GM12873 (cell line): ENCODE results near the gene DIAPH2.

Experiments
- TF ChIP-seq, protein P1 (sequence below): IDR thresholded peaks from 2 replicates; pipeline ENCODE4 v1.5.1; 2012; ENCODE audit warnings: low read depth, mild to moderate bottlenecking, moderate library complexity, low read length, control low read depth; ENCODE audit not compliant: insufficient read depth; ENCODE audit errors: missing control alignments

The DIAPH2 gene

DNA sequence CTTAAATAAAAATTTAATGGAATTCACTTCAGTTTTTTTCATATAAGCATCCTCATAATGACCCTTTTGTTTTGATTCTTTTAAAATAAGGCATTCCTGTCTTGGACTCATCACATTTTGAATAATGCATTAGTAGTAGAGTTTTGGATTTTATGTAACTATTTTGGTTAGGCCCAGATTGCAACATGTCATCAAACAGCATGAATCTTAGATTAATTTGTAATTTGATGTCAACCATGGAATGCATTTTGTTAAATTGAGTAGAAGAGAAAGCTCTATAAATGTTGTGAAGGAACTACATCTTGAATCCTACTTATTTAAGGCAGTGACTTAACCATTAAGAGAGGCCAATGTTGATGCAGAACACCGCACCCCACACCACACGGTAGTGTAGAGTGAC lies 3.1 kb downstream of the DIAPH2 start:
- TF ChIP-seq, protein P1, sequence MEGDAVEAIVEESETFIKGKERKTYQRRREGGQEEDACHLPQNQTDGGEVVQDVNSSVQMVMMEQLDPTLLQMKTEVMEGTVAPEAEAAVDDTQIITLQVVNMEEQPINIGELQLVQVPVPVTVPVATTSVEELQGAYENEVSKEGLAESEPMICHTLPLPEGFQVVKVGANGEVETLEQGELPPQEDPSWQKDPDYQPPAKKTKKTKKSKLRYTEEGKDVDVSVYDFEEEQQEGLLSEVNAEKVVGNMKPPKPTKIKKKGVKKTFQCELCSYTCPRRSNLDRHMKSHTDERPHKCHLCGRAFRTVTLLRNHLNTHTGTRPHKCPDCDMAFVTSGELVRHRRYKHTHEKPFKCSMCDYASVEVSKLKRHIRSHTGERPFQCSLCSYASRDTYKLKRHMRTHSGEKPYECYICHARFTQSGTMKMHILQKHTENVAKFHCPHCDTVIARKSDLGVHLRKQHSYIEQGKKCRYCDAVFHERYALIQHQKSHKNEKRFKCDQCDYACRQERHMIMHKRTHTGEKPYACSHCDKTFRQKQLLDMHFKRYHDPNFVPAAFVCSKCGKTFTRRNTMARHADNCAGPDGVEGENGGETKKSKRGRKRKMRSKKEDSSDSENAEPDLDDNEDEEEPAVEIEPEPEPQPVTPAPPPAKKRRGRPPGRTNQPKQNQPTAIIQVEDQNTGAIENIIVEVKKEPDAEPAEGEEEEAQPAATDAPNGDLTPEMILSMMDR: no peak

DNA sequence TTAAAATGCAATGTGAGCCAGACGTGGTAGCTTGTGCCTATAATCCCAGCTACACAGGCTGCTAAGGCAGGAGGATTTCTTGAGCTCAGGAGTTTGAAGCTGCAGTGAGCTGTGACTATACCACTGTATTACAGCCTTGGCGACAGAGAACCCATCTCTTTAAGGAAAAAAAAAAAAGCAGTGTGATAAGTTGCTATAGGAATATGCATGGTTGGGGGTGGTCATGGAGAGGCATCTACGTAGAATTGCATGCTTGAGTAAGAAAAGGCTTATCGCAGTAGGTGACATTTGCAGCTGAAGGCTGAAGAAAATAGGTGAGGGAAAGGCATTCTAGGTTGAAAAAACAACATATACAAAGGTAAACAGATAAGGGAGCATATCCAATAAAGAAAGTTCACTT lies 4.1 kb downstream of the DIAPH2 start:
- TF ChIP-seq, protein P1: no peak

DNA sequence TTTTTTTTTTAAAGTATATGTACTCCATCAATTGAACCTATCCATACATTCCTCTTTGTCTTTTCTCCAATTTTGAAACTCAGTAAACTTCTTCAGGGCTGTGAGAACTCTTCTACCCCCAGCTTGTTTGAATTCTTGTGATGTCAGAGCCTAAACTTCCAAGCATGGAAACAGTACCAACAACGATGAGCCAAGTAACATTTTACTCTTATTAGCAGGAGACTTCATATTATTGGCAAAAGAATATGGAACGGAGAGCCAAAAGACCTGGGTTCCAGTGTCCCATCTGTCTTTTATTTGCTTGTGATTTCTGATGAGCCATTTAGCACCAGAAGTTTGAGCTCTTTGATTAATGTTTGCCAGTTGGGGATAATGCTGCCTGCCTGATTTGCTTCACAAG lies 5.3 kb downstream of the DIAPH2 start:
- TF ChIP-seq, protein P1: no peak

DNA sequence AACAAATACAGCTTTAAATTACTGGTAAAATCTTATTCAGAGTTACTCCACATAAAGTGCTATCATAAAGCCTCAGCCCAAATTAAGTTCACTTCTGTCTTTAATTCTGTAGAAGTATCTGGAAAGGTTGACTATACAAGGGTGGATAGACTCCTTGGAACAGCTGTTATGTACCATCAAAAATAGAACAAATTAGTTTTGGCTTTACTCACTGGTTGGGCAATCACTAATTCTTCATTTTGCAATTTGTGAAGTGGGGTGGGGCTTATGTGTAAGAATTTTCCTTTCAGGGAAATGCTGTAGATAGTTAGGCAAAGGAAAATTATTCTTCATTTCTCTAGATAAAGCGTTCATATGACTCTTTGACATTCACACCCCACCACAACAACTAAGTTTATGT lies 7.8 kb downstream of the DIAPH2 start:
- TF ChIP-seq, protein P1: no peak

DNA sequence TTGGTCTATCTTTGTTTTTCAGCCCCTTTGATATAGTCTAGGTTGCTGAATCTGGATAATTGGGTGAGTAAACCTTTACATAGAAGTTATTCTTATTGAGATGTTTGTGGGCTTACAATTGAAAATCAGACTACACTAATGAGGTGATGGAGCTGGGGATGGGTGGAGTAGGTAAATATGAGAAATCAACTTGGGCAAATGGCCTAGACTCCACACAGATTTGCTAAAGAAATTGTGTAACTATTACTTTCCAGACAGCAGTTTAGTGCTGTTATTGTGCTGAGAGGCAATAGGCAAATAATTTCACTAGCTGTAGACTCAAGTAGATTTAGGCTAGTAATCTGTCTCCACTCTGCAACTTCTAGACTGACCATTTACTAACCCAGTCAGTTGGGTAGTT lies 8.2 kb downstream of the DIAPH2 start:
- TF ChIP-seq, protein P1: no peak

DNA sequence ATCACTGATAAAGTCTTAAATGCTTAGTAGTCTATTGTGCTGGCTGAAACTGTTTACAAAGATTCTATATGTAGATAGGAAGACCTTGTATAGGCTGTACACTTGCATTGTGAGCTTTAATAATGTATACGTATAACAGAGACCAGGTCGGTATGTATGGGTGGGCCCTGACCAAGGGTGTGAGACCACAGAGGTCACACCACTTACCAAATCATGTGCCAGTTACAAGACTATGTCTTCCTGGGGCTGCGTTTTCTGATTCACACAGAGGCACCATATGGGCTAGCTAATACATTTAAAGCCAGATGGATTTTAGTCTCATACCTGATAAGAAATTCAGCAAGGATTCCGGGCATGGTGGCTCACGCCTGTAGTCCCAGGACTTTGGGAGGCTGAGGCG lies 8.8 kb downstream of the DIAPH2 start:
- TF ChIP-seq, protein P1: no peak

DNA sequence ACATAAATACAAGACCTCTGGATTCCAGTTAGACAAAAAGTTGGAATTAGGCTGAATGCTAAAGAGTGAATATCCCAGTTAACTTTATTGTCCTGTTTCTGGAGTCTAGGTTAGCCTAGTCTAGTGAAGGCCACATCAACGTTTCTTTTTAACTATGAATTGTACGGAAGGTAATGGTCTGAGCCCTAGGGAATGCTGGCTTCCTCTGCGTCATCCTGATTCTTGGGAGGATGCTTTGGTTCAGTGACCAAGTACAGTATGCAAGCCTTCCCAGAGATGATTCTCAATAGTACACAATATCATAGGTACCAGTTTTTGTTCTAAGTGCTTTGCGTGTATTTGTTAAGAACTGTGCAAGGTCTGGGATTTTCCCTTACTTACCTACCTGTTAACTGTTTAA lies 11.8 kb downstream of the DIAPH2 start:
- TF ChIP-seq, protein P1: no peak
